ENCODE measurements around the gene OPHN1.

Gene OPHN1

GRCh38 chrX:68147848-68148247, 285.4 kb downstream of the OPHN1 start:
- H3K27me3 ChIP-seq (ENCODE audit: insufficient read depth, low read depth): no peaks in the 10 kb centered on the region
- H3K4me3 ChIP-seq (IDR thresholded peaks at IDR 0.05; ENCODE audit: insufficient read depth, low read depth, low read length): no peak overlapping the region

GRCh38 chrX:68146054-68146453, 287.2 kb downstream of the OPHN1 start:
- no peaks in the 10 kb centered on the region for H3K36me3 ChIP-seq (ENCODE audit: insufficient read depth)
- no peak overlapping the region for H2AFZ ChIP-seq (ENCODE audit: low read depth)

More at GRCh38 chrX:68147848-68148247, 285.4 kb downstream of the OPHN1 start:
- TF ChIP-seq CTCF (conservative IDR thresholded peaks at IDR 0.05; ENCODE audit: low read depth, low read length): no peak
- Histone ChIP-seq H3K4me2 (no peak overlapping the region), H3K79me2 (ENCODE audit: insufficient read depth, low read depth) (no peaks in the 10 kb centered on the region), H3K9ac (no peak overlapping the region), H2AFZ (ENCODE audit: low read depth) (no peak overlapping the region), H3K36me3 (ENCODE audit: insufficient read depth) (no peaks in the 10 kb centered on the region), H3K4me1 (ENCODE audit: low read depth, poor library complexity, severe bottlenecking) (peaks cover 7% of the 10 kb centered on the region), H4K20me1 (ENCODE audit: insufficient read depth) (no peaks in the 10 kb centered on the region), H3K27ac (no peak overlapping the region)

GRCh38 chrX:68139791-68140190, 293.5 kb downstream of the OPHN1 start:
- no peak for TF ChIP-seq CTCF (conservative IDR thresholded peaks at IDR 0.05; ENCODE audit: low read depth, low read length)
- Histone ChIP-seq H3K27me3 (ENCODE audit: insufficient read depth, low read depth) (no peaks in the 10 kb centered on the region), H2AFZ (ENCODE audit: low read depth) (no peak overlapping the region), H3K4me2 (no peak overlapping the region), H3K4me1 (ENCODE audit: low read depth, poor library complexity, severe bottlenecking) (no peaks in the 10 kb centered on the region), H3K4me3 (IDR thresholded peaks at IDR 0.05; ENCODE audit: insufficient read depth, low read depth, low read length) (no peak overlapping the region), H4K20me1 (ENCODE audit: insufficient read depth) (no peaks in the 10 kb centered on the region), H3K27ac (no peak overlapping the region), H3K9ac (no peak overlapping the region), H3K36me3 (ENCODE audit: insufficient read depth) (no peaks in the 10 kb centered on the region), H3K79me2 (ENCODE audit: insufficient read depth, low read depth) (no peaks in the 10 kb centered on the region)

More at GRCh38 chrX:68146054-68146453, 287.2 kb downstream of the OPHN1 start:
- Histone ChIP-seq H3K4me3 (IDR thresholded peaks at IDR 0.05; ENCODE audit: insufficient read depth, low read depth, low read length) (no peak overlapping the region), H3K9ac (no peak overlapping the region), H4K20me1 (ENCODE audit: insufficient read depth) (no peaks in the 10 kb centered on the region), H3K27ac (no peak overlapping the region), H3K27me3 (ENCODE audit: insufficient read depth, low read depth) (no peaks in the 10 kb centered on the region), H3K4me2 (no peak overlapping the region), H3K79me2 (ENCODE audit: insufficient read depth, low read depth) (no peaks in the 10 kb centered on the region), H3K4me1 (ENCODE audit: low read depth, poor library complexity, severe bottlenecking) (peaks cover 7% of the 10 kb centered on the region)
- TF ChIP-seq CTCF (conservative IDR thresholded peaks at IDR 0.05; ENCODE audit: low read depth, low read length): peak; percentile 66; the same call in 1 of the 2 replicates

- H3K79me2 ChIP-seq (ENCODE audit: insufficient read depth, low read depth): no peaks in the 10 kb centered on the region
- no peak for TF ChIP-seq CTCF (conservative IDR thresholded peaks at IDR 0.05; ENCODE audit: low read depth, low read length)
- H3K4me1 ChIP-seq (ENCODE audit: low read depth, poor library complexity, severe bottlenecking): no peaks in the 10 kb centered on the region
- H3K27ac ChIP-seq: no peak overlapping the region
- no peak overlapping the region for H3K4me3 ChIP-seq (IDR thresholded peaks at IDR 0.05; ENCODE audit: insufficient read depth, low read depth, low read length)
- H3K9ac ChIP-seq: no peak overlapping the region
- H3K4me2 ChIP-seq: no peak overlapping the region
- no peak overlapping the region for H2AFZ ChIP-seq (ENCODE audit: low read depth)
- H3K36me3 ChIP-seq (ENCODE audit: insufficient read depth): no peaks in the 10 kb centered on the region
- no peaks in the 10 kb centered on the region for H4K20me1 ChIP-seq (ENCODE audit: insufficient read depth)
- H3K27me3 ChIP-seq (ENCODE audit: insufficient read depth, low read depth): no peaks in the 10 kb centered on the region
These were observed 300.1 kb downstream of the OPHN1 start for GRCh38 chrX:68133181-68133580.
